Urinary bladder (tissue), 4 donors: ENCODE results near the gene EIF1. TPM values are rescaled to one million over a fixed set of nuclear protein-coding genes. Genes with fewer than 3 reads are reported as not detected.
"Not testable (repeated sequence)": the region's sequence is repeated elsewhere in the genome, so short reads cannot be mapped to it uniquely, and the experiment has no call there.

Experiments
- DNase-seq: peaks from one replicate; pipeline ENCODE4 v3.0.0-alpha.2; 2015; ENCODE audit errors: extremely low spot score
- H3K27ac ChIP-seq: one replicate; pipeline ENCODE4 v1.5.1; 2013; ENCODE audit warnings: low read depth, mild to moderate bottlenecking, moderate library complexity
- H3K36me3 ChIP-seq: one replicate; pipeline ENCODE4 v1.6.1; 2013; ENCODE audit warnings: mild to moderate bottlenecking, moderate library complexity; ENCODE audit not compliant: insufficient read depth
- H3K4me1 ChIP-seq: one replicate; pipeline ENCODE4 v1.6.1; 2013; ENCODE audit warnings: mild to moderate bottlenecking, moderate library complexity; ENCODE audit not compliant: insufficient read depth
- H3K4me3 ChIP-seq: one replicate; pipeline ENCODE4 v1.5.1; 2013; ENCODE audit warnings: low read depth, low read length
- WGBS: extraction: QIAGEN DNeasy Blood & Tissue Kit; methylation state at CpG from one replicate; pipeline ENCODE4 v1.1.7; 2013; 5-methylcytosine and 5-hydroxymethylcytosine counted together
- polyA plus RNA-seq: library from polyadenylated mRNA; stranded (reverse); fragments of 200-250 nt; gene quantifications from one replicate; pipeline ENCODE4 v1.2.3, GENCODE V29; 2013
- total RNA-seq: library from RNA; depleted of rRNA; stranded (reverse); fragments of >200 nt; gene quantifications from one replicate; pipeline ENCODE4 v1.2.3, GENCODE V29; 2014
- donor health status: healthy with polysubstance abuse.
- donor health status: healthy.

EIF1 gene
- total RNA-seq (96.6 TPM), polyA plus RNA-seq (649 TPM)

- H3K27ac ChIP-seq = peak within 1 kb of the TSS; percentile 99
- H3K4me3 ChIP-seq = peak within 1 kb of the TSS; percentile 69
- H3K36me3 ChIP-seq = peaks cover 15% of the 10 kb centered on the region
- DNase-seq = peak; percentile 99
- no peaks in the 10 kb centered on the region for H3K4me1 ChIP-seq
- under 1% methylated on average over 81 of the region's 81 CpGs for WGBS
Measured at GRCh38 chr17:41688641-41689496, at the start of gene EIF1. Gene EIF1 (plus strand): TSS chr17:41688885. CDS start chr17:41689039, 154 bp downstream.

GRCh38 chr17:41638941-41639340 is 49.7 kb upstream of the EIF1 start:
- Histone ChIP-seq H3K36me3 (no peaks in the 10 kb centered on the region), H3K4me1 (no peaks in the 10 kb centered on the region), H3K27ac (no peak overlapping the region), H3K4me3 (no peak overlapping the region)
- no peak for DNase-seq
- WGBS = 82% methylated on average over 6 of the region's 6 CpGs

GRCh38 chr17:41639492-41640473 is 48.9 kb upstream of the EIF1 start:
- WGBS = 94% methylated on average over 7 of the region's 7 CpGs
- Histone ChIP-seq H3K4me1 (no peaks in the 10 kb centered on the region), H3K36me3 (no peaks in the 10 kb centered on the region), H3K4me3 (no peak overlapping the region), H3K27ac (no peak overlapping the region)
- DNase-seq = no peak

DNA sequence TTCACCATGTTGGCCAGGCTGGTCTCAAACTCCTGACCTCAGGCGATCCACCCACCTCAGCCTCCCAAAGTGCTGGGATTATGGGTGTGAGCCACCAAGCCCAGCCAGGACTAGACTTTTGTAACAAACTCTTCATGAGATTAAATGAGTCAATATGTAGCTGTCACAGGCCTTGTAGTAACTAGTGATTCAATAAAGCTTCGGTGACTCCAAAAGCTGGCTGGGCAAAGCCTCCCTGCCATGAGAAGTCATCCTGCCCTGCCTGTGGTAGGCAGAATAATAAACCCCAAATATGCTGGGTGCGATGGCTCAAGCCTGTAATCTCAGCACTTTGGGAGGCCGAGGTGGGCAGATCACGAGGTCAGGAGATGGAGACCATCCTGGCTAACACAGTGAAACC is 48.1 kb upstream of the EIF1 start:
- H3K36me3 ChIP-seq, H3K4me3 ChIP-seq, H3K27ac ChIP-seq, DNase-seq, H3K4me1 ChIP-seq: not testable (repeated sequence)
- WGBS = 98% methylated on average over 5 of the region's 5 CpGs

GRCh38 chr17:41642252-41643156 is 46.2 kb upstream of the EIF1 start:
- Histone ChIP-seq H3K4me3 (no peak overlapping the region), H3K27ac (no peak overlapping the region), H3K36me3 (no peaks in the 10 kb centered on the region), H3K4me1 (no peaks in the 10 kb centered on the region)
- WGBS = 86% methylated on average over 13 of the region's 13 CpGs
- no peak for DNase-seq

GRCh38 chr17:41647038-41647813 is 41.5 kb upstream of the EIF1 start:
- no peaks in the 10 kb centered on the region for H3K36me3 ChIP-seq
- no peak overlapping the region for H3K4me3 ChIP-seq
- no peak overlapping the region for H3K27ac ChIP-seq
- WGBS = 77% methylated on average over 15 of the region's 15 CpGs
- no peaks in the 10 kb centered on the region for H3K4me1 ChIP-seq
- DNase-seq = no peak

GRCh38 chr17:41647940-41648410 is 40.7 kb upstream of the EIF1 start:
- Histone ChIP-seq H3K4me3 (no peak overlapping the region), H3K4me1 (no peaks in the 10 kb centered on the region), H3K36me3 (no peaks in the 10 kb centered on the region), H3K27ac (peak overlapping the region; percentile 46)
- no peak for DNase-seq
- WGBS = 1% methylated on average over 22 of the region's 22 CpGs

DNA sequence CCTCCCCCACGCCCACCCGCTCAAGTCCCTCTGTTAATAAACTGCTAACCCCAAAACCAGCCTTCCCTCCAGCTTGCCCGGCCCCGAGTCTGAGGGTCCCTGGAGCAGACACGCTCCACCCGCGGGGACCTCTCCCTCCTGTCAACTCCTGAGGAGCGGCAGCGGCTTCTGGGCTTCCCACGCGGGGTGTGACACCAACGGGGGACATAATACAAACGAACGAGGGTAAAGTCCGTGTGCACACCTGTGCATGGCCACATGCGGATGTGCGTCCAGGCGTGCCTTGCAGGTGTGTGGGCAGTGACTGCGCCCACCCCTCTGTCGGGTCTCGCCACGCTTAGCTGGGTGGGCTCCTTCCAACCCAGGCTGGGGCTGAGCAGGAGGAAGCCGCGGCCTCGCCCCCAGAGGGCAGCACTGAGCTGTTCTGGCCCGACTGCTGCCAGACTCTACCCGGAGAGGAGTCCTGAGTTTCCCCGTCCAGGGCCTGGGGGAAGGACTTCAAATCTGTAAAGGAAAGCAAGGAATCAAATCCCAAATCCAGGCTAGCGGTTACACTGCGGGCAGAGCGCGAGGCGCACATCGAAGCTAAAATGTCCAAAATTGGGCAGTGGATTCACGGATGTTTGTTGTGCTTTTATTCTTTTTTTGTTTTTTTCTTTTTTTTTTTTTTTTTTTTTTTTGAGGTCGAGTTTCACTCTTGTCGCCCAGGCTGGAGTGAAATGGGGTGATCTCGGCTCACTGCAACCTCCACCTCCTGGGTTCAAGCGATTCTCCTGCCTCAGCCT is 40.1 kb upstream of the EIF1 start:
- Histone ChIP-seq H3K4me1 (no peaks in the 10 kb centered on the region), H3K27ac (peak overlapping the region; percentile 46), H3K4me3 (no peak overlapping the region), H3K36me3 (no peaks in the 10 kb centered on the region)
- DNase-seq = no peak
- WGBS = 7% methylated on average over 39 of the region's 39 CpGs

DNA sequence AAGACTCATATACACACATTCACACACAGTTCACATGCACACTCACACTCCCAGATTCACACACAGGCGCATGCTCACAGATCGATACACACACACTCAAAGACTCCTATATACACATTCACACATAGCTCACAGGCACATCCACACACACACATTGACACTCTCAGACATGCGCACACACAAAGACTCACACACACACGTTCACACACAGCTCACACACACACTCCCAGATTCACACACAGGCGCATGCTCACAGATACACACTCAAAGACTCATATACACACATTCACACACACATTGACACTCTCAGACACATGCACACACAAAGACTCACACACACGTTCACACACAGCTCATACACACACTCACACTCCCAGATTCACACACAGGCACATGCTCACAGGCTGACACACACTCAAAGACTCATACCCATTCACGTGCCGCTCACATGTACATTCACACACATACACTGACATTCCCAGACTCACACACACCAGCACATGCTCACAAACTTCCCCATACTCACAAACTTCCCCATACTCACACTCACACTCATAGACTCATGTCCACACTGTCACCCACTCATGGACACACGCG is 38.7 kb upstream of the EIF1 start:
- no peaks in the 10 kb centered on the region for H3K4me1 ChIP-seq
- DNase-seq = no peak
- H3K4me3 ChIP-seq = no peak overlapping the region
- 91% methylated on average over 10 of the region's 10 CpGs for WGBS
- H3K27ac ChIP-seq = peak overlapping the region; percentile 84
- no peaks in the 10 kb centered on the region for H3K36me3 ChIP-seq

DNA sequence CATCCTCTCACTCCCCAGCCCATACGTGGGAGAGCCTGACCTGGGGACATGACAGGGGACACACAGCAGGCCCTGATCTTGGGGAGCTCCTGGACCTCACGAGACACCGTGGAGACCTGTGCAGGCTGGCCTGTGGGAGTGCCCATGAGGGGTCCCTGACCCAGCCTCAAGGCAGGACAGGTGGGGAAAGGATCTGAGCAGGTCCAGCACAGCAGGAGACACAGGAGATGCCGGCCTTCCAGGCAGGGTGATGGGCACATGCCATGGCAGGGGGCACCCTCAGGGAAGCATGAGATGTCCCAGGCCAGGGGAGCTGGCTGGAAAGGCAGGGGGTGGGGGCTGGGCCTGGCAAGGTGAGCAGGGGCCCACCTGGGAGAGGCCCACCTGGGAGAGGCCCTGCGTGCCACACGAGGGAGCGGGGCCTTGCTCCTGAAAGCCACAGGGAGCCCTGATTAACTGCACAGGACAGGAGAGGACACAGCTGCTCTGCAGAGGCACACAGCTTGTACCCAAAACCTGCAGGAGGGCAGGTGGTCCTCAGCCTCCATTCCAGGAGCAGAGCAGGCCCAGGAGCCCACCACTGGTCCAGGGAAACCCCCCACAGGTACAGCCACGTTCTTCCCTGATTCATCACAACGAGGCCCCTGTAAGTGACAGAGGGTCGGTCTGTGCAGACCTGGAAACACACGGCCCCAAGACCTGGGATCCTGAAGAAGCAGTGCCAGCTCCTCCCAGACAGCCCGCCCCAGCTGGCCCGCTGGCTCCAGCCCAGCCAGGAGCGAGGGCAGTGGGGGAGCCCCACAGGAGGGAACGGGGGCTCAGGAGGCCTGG is 37.7 kb upstream of the EIF1 start:
- WGBS = 70% methylated on average over 15 of the region's 15 CpGs
- H3K4me3 ChIP-seq = no peak overlapping the region
- no peak for DNase-seq
- peak overlapping the region; percentile 84 for H3K27ac ChIP-seq
- no peaks in the 10 kb centered on the region for H3K4me1 ChIP-seq
- H3K36me3 ChIP-seq = no peaks in the 10 kb centered on the region
